Measurements from ENCODE around the gene GTF2IRD1. TPM values are rescaled to one million over a fixed set of nuclear protein-coding genes. Genes with fewer than 3 reads are reported as not detected.
"Not testable (repeated sequence)": the region's sequence is repeated elsewhere in the genome, so short reads cannot be mapped to it uniquely, and the experiment has no call there.

Gene GTF2IRD1
- polyA plus RNA-seq, 1 donor: 50.8 TPM

GRCh38 chr7:74518041-74518440 lies 64.3 kb downstream of the GTF2IRD1 start:
- no peak for DNase-seq

- DNase-seq: no peak
Observed at GRCh38 chr7:74518654-74519053, 64.9 kb downstream of the GTF2IRD1 start.

- no peak for DNase-seq
Observed at GRCh38 chr7:74519395-74519794, 65.7 kb downstream of the GTF2IRD1 start.

- DNase-seq: no peak
Observed at GRCh38 chr7:74521855-74522254, 68.1 kb downstream of the GTF2IRD1 start.

GRCh38 chr7:74522281-74522905 lies 68.7 kb downstream of the GTF2IRD1 start:
- DNase-seq: no peak

- no peak for DNase-seq
Observed at GRCh38 chr7:74523015-74523414, 69.3 kb downstream of the GTF2IRD1 start.

- DNase-seq: no peak
Observed at GRCh38 chr7:74525140-74525539, 71.4 kb downstream of the GTF2IRD1 start.

GRCh38 chr7:74525881-74526280 lies 72.2 kb downstream of the GTF2IRD1 start:
- no peak for DNase-seq

GRCh38 chr7:74526780-74527179 lies 73.1 kb downstream of the GTF2IRD1 start:
- DNase-seq: no peak

GRCh38 chr7:74527842-74528241 lies 74.1 kb downstream of the GTF2IRD1 start:
- no peak for DNase-seq

GRCh38 chr7:74528773-74529172 lies 75.1 kb downstream of the GTF2IRD1 start:
- DNase-seq: not testable (repeated sequence)

GRCh38 chr7:74535951-74536356 lies 82.2 kb downstream of the GTF2IRD1 start:
- DNase-seq: no peak

- not testable (repeated sequence) for DNase-seq
Observed at GRCh38 chr7:74541937-74542336, 88.2 kb downstream of the GTF2IRD1 start.

GRCh38 chr7:74542558-74543117 lies 88.9 kb downstream of the GTF2IRD1 start:
- no peak for DNase-seq

GRCh38 chr7:74544706-74545469 lies 91.2 kb downstream of the GTF2IRD1 start:
- no peak for DNase-seq

GRCh38 chr7:74545921-74546320 lies 92.2 kb downstream of the GTF2IRD1 start:
- no peak for DNase-seq

GRCh38 chr7:74553596-74554012 lies 99.9 kb downstream of the GTF2IRD1 start:
- not testable (repeated sequence) for DNase-seq

GRCh38 chr7:74554178-74554577 lies 100.5 kb downstream of the GTF2IRD1 start:
- DNase-seq: no peak

GRCh38 chr7:74560086-74560719 lies 106.5 kb downstream of the GTF2IRD1 start:
- DNase-seq: no peak

- DNase-seq: no peak
Observed at GRCh38 chr7:74561898-74562613, 108.3 kb downstream of the GTF2IRD1 start.

- DNase-seq: not testable (repeated sequence)
Observed at GRCh38 chr7:74563639-74564038, 109.9 kb downstream of the GTF2IRD1 start.

- no peak for DNase-seq
Observed at GRCh38 chr7:74567318-74567668, 113.6 kb downstream of the GTF2IRD1 start.

- DNase-seq: no peak
Observed at GRCh38 chr7:74568658-74569057, 115.0 kb downstream of the GTF2IRD1 start.

Measured in hindlimb muscle (tissue), 1 donor.